Measurements from ENCODE around the gene DOCK1. TPM values are rescaled to one million over a fixed set of nuclear protein-coding genes. Genes with fewer than 3 reads are reported as not detected.

The DOCK1 gene
- total RNA-seq, 2 experiments from 2014 or later: 0.14 to 0.18 TPM

GRCh38 chr10:127442220-127442525 is 536.9 kb downstream of the DOCK1 start:
- intact Hi-C loops (cut with micrococcal nuclease): no loop called here
- H3K27me3 Mint-ChIP-seq: no peaks in the 10 kb centered on the region
- ATAC-seq (no peak), DNase-seq (no peak)
- H3K4me3 Mint-ChIP-seq: no peak overlapping the region
- H3K4me1 Mint-ChIP-seq (ENCODE audit: low read depth): no peaks in the 10 kb centered on the region
- TF ChIP-seq CTCF (IDR thresholded peaks at IDR 0.05): no peak
- POLR2A ChIA-PET: no interaction called here
- CTCF ChIA-PET: no interaction called here
- no peak overlapping the region for H3K27ac Mint-ChIP-seq
- H3K9me3 Mint-ChIP-seq: no peaks in the 10 kb centered on the region
- H3K36me3 Mint-ChIP-seq (ENCODE audit: low read depth): no peaks in the 10 kb centered on the region

DNA sequence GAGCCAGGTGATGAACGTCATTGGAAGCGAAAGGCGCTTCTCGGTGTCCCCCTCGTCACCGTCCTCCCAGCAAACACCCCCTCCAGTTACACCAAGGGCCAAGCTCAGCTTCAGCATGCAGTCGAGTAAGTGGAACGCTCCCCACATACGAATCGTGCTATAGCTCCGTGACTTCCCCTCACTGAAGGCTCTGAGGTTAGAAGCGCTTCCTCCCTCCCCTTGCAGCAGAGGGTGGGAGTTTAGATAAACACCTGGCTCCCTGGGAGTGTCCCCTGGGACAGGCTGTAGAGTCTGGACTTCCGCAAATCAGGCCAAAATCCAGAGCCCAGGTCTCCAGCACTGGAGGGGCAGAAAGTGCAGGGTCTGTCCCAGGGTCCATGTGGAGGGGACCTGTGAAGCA is 538.9 kb downstream of the DOCK1 start:
- CTCF ChIA-PET: no interaction called here
- TF ChIP-seq CTCF (IDR thresholded peaks at IDR 0.05): no peak
- POLR2A ChIA-PET: no interaction called here
- Mint-ChIP-seq H3K27me3 (no peaks in the 10 kb centered on the region), H3K4me1 (ENCODE audit: low read depth) (no peaks in the 10 kb centered on the region), H3K9me3 (no peaks in the 10 kb centered on the region), H3K4me3 (no peak overlapping the region), H3K36me3 (ENCODE audit: low read depth) (no peaks in the 10 kb centered on the region), H3K27ac (no peak overlapping the region)
- intact Hi-C loops (cut with micrococcal nuclease): no loop called here
- no peak for ATAC-seq
- no peak for DNase-seq

- Mint-ChIP-seq H3K4me3 (no peak overlapping the region), H3K27ac (no peak overlapping the region), H3K9me3 (no peaks in the 10 kb centered on the region), H3K27me3 (no peaks in the 10 kb centered on the region), H3K4me1 (ENCODE audit: low read depth) (no peaks in the 10 kb centered on the region), H3K36me3 (ENCODE audit: low read depth) (no peaks in the 10 kb centered on the region)
- ChIA-PET CTCF (no interaction called here), POLR2A (no interaction called here)
- DNase-seq (no peak), ATAC-seq (no peak)
- TF ChIP-seq CTCF (IDR thresholded peaks at IDR 0.05): no peak
- intact Hi-C loops (cut with micrococcal nuclease): no loop called here
Observed at GRCh38 chr10:127447197-127447596, 542.0 kb downstream of the DOCK1 start.

DNA sequence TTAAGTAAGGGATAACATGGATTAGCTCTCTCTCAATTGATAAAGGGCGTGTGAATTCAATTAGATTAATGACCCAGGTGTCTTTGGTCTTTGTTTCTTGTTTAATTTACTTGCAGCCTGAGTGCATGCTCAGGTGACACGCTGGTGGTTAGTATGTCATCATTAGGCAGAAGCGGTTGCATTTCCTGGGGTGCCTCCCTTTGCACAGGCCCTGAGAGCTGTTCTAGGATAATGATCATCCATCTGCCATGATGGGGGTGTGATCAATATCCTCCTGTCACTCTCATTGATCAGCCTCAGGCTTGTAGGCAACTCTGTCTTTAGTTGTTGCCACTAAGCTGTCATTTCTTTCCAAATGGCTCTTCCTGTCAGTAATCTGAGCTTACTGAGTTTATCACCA is 544.3 kb downstream of the DOCK1 start:
- H3K27me3 Mint-ChIP-seq: no peaks in the 10 kb centered on the region
- ChIA-PET POLR2A (no interaction called here), CTCF (no interaction called here)
- DNase-seq (no peak), ATAC-seq (no peak)
- H3K4me3 Mint-ChIP-seq: no peak overlapping the region
- no peaks in the 10 kb centered on the region for H3K4me1 Mint-ChIP-seq (ENCODE audit: low read depth)
- H3K36me3 Mint-ChIP-seq (ENCODE audit: low read depth): no peaks in the 10 kb centered on the region
- no peak overlapping the region for H3K27ac Mint-ChIP-seq
- no peaks in the 10 kb centered on the region for H3K9me3 Mint-ChIP-seq
- intact Hi-C loops (cut with micrococcal nuclease): no loop called here
- TF ChIP-seq CTCF (IDR thresholded peaks at IDR 0.05): no peak

- no peak for TF ChIP-seq CTCF (IDR thresholded peaks at IDR 0.05)
- intact Hi-C loops (cut with micrococcal nuclease): no loop called here
- CTCF ChIA-PET: no interaction called here
- POLR2A ChIA-PET: no interaction called here
- DNase-seq (no peak), ATAC-seq (no peak)
- Mint-ChIP-seq H3K27ac (no peak overlapping the region), H3K27me3 (no peaks in the 10 kb centered on the region), H3K9me3 (no peaks in the 10 kb centered on the region), H3K4me3 (no peak overlapping the region), H3K4me1 (ENCODE audit: low read depth) (no peaks in the 10 kb centered on the region), H3K36me3 (ENCODE audit: low read depth) (no peaks in the 10 kb centered on the region)
Observed at GRCh38 chr10:127450644-127451043, 545.4 kb downstream of the DOCK1 start.
